D721Med (cell line): ENCODE results near the gene SAMD4A.

Experiments
- DNase-seq: peaks from one replicate; pipeline ENCODE4 v3.0.0; 2011; ENCODE audit warnings: low spot score; ENCODE audit not compliant: insufficient read length
- FAIRE-seq: peaks from 2 replicates; lab custom pipeline; 2011; peaks lifted over from hg19 to GRCh38; lab: Jason Lieb, UNC
- TF ChIP-seq, protein P1 (sequence below): IDR thresholded peaks from 2 replicates; pipeline ENCODE4 v1.5.1; 2012; ENCODE audit warnings: mild to moderate bottlenecking, control low read depth; ENCODE audit not compliant: insufficient read depth; ENCODE audit errors: missing control alignments

The SAMD4A gene

DNA sequence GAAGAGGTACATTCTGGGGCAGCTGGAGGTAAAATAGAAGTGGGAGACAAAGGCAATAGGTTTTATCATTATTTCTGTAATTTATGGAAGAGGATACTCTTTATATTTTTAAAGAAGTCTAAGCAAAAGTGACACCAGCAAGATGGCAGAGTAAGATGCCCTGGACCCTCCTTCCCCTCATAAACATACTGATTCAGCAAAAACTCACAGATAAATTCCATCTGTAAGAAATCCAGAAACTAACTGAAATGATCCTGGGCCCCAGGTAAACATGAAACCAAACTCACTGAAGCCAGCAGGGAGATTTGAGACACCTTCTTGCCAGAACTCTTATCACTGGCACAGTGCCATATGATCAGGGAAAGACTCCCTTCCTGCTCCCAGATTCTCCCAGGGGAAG lies 255.8 kb downstream of the SAMD4A start:
- TF ChIP-seq, protein P1, sequence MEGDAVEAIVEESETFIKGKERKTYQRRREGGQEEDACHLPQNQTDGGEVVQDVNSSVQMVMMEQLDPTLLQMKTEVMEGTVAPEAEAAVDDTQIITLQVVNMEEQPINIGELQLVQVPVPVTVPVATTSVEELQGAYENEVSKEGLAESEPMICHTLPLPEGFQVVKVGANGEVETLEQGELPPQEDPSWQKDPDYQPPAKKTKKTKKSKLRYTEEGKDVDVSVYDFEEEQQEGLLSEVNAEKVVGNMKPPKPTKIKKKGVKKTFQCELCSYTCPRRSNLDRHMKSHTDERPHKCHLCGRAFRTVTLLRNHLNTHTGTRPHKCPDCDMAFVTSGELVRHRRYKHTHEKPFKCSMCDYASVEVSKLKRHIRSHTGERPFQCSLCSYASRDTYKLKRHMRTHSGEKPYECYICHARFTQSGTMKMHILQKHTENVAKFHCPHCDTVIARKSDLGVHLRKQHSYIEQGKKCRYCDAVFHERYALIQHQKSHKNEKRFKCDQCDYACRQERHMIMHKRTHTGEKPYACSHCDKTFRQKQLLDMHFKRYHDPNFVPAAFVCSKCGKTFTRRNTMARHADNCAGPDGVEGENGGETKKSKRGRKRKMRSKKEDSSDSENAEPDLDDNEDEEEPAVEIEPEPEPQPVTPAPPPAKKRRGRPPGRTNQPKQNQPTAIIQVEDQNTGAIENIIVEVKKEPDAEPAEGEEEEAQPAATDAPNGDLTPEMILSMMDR, result no peak
- DNase-seq, result no peak
- no peak for FAIRE-seq

DNA sequence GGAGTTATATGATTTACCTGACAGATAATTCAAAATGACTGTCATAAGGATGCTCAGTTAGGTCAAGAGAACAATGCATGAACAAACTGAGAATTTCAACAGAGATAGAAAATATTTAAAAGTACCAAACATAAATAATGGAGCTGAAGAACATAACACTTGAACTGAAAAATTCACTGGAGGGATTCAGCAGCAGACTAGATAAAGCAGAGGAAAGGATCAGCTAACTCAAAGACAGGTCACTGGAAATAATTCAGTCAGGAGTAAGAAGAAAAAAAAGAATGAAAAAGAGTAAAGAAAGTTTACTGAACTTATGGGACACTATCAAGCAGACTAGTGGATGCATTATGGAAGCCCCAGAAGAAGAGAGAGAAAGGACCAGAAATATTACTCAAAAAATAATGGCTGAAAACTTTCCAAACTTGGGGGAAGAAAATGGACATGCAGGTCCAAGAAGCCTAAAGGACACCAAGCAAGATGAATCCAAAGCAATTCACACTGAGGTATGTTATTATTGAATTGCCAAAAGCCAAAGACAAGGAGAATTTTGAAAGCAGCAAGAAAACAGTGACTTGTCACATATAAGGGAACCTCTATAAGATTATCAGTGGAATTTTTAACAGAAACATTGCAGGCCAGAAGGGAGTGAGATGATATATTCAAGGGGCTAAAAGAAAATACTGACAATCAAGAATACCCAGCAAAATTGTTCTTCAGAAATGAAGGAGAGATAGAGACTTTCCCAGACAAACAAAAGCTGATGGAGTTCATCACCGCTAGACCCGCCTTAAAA lies 257.0 kb downstream of the SAMD4A start:
- FAIRE-seq, result no peak
- no peak for DNase-seq
- TF ChIP-seq, protein P1, result no peak

DNA sequence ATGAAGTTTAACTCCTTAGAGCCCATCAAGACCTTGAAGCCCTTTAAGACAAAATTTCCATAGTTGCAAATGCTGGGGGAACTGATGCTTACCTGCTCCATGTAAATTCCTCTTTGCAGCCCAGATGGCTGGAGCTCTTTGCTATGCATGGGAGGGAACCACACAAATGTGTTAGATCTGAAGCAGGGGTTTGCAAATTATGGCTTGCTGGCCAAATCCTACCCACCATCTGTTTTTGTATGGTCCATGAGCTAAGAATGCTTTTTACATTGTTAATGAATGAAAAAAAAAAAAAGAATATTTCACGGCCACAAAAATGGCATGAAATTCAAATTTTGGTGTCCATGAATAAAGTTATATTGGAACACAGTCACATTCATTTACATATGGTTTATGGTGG lies 261.1 kb downstream of the SAMD4A start:
- DNase-seq (no peak), FAIRE-seq (no peak)
- TF ChIP-seq, protein P1, result no peak

DNA sequence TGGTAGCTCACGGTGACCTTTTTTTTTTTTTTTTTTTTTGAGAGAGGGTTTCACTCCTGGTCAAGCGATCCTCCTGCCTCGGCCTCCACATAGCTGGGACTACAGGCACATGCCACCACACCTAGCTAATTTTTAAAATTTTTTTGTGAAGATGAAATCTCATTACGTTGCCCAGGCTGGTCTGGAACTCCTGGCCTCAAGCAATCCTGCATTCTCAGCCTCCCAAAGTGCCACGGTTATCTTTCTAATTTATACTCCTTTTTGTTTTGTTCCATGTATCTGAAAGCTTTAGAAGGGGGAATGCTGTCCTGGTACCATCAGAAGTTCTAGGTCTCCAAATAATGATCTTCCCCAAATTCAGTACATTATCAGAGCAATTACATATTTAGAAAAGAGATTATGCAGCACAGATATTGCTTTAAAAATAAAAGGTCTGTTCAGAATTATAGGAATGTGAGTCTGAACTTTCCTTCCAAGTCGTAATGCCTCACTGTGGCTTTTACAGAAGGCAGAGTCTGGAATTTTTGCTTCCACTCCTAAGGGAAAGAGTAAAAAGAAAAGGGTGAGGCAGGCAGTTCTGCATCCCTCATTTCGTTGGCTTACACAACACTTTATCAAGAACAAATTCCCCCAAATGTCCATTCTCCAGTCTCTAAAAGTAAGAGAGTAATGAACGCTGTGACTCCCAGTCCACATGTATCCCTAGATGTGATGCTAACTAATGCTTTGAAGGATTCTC lies 262.7 kb downstream of the SAMD4A start:
- TF ChIP-seq, protein P1, result no peak
- no peak for FAIRE-seq
- no peak for DNase-seq

DNA sequence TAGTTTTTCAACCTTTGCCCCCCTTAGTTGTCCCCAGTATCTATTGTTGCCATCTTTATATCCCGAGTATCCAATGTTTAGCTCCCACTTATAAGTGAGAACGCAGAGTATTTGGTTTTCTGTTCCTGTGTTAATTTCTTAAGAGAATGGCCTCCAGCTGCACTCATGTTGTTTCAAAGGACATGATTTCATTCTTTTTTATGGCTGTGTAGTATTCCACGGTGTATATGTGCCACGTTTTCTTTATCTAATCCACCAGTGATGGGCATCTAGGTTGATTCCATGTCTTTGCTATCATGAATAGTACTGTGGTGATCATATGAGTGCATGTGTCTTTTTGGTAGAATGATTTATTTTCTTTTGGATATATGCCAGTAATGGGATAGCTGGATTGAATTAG lies 263.7 kb downstream of the SAMD4A start:
- TF ChIP-seq, protein P1, result no peak
- DNase-seq (no peak), FAIRE-seq (no peak)

DNA sequence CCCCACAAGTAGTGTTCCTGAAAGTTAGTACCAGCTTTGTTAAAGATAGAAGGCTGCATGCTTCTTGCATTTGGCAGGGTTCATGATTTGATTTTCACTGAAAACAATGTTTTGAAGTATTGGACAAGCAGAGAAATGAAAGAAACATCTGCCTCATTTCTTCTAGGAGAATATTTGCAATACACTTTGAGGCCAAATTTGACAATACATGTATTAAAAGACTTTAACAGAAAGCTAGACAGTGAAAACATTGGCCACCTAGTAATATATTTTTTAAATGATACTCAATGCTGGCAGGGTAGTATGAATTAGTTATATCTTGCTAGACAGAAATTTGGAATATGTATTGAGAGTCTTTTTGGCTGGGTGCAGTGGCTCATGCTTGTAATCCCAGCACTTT lies 267.2 kb downstream of the SAMD4A start:
- DNase-seq, result no peak
- TF ChIP-seq, protein P1, result no peak
- no peak for FAIRE-seq

DNA sequence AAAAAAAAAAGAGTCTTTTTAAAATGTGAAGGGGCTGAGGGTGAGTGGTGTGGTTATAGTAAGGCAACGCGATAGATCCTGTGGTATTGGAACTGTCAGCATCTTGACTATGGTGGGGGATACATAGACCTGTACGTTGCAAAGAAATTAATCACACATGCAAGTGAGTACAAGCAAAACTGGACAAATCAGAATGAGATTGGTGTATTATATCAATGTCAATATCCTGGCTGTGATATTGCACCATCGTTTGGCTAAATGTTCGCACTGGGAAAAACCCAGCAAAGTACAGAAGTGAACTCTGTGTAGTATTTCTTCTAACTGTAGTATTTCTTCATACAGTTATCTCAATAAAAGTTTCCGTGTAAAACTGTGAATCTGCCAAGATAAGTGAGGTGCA lies 267.8 kb downstream of the SAMD4A start:
- TF ChIP-seq, protein P1, result no peak
- DNase-seq, result no peak
- FAIRE-seq, result no peak
